ENCODE data around the gene ETS1. TPM values are rescaled to one million over a fixed set of nuclear protein-coding genes. Genes with fewer than 3 reads are reported as not detected.

Gene ETS1
- polyA plus RNA-seq, 1 donor from 2014 or later, result 0.42 TPM

DNA sequence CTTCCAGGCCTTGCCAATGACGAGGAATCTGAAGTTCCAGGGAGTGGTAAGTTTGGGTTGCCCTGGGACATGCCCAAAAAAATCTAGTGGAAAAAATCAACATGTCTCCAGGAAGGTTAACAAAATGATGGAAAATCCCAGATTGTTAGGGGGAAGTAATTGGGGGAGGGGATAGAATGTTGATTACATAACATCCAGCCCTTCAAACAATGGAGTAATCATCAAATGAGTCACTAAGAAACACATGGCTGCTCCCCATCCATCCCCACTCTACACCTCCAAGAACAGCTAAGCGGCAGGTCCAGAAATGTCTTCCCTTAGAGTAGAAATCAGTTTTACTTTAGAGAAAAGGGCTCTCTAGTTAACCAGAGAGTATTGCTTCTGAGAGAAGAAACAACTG is 94.9 kb downstream of the ETS1 start:
- Histone ChIP-seq H3K27ac (ENCODE audit: low read length) (no peak overlapping the region), H3K9me3 (ENCODE audit: low read length) (no peaks in the 10 kb centered on the region), H2AFZ (ENCODE audit: low read depth, low read length) (no peak overlapping the region), H4K20me1 (ENCODE audit: insufficient read depth) (no peaks in the 10 kb centered on the region), H3K9ac (ENCODE audit: low read length) (no peak overlapping the region), H3K27me3 (ENCODE audit: insufficient read depth, low read depth, low read length) (no peaks in the 10 kb centered on the region), H3K4me2 (ENCODE audit: low read length) (no peak overlapping the region), H3F3A (ENCODE audit: insufficient read depth, low read length, poor library complexity, severe bottlenecking) (no peaks in the 10 kb centered on the region), H3K4me3 (ENCODE audit: low read length) (no peak overlapping the region), H3K36me3 (ENCODE audit: insufficient read depth, low read length) (no peaks in the 10 kb centered on the region), H3K9me2 (ENCODE audit: insufficient read depth, low read length) (no peaks in the 10 kb centered on the region), H3K79me2 (replicated peaks; ENCODE audit: insufficient read depth, low read length) (no peaks in the 10 kb centered on the region)
- TF ChIP-seq RAD21 (conservative IDR thresholded peaks at IDR 0.05) (no peak), TAF1 (IDR thresholded peaks at IDR 0.05; ENCODE audit: low read depth) (no peak), MXI1 (conservative IDR thresholded peaks at IDR 0.05; ENCODE audit: poor library complexity, severe bottlenecking) (no peak)

DNA sequence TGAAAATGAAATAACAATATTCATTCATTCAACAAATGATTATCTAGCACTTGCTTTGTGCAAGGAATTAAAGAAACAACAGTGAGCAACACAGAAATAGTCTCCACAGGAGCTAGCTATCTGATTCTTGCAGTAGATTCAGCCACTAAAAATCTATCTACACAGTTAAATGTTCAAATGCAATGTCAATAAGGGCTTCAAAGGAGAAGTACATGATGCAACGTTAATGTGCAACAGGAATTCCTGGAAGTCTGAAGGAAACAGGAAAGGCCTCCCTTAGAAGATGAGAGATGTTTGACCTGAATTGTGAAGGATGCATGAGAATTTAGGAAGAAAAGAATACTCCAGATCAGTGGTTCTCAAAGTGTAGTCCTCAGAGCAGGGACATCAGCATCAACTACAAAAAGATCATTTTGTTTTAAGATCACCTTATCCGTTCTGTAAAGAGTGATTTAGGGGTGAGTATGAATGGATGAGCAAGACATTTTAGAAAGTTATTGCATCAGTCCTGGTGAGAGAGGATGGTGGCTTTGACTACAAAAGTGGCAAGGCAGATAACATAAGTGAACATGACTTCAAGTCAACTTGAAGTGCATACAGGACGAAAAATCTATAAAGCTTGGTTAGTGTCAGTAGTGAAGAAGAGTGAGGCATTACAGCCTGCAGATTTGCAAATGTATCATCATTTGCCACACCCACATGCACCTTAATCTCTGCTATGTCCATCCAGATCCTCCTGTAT is 96.0 kb downstream of the ETS1 start:
- no peaks in the 10 kb centered on the region for H3K36me3 ChIP-seq (ENCODE audit: insufficient read depth, low read length)
- H3K9me2 ChIP-seq (ENCODE audit: insufficient read depth, low read length), result no peaks in the 10 kb centered on the region
- TF ChIP-seq SMC3 (conservative IDR thresholded peaks at IDR 0.05; ENCODE audit: poor library complexity), result no peak
- no peak for TF ChIP-seq POLR2AphosphoS5 (IDR thresholded peaks at IDR 0.05)
- TF ChIP-seq, protein P1, sequence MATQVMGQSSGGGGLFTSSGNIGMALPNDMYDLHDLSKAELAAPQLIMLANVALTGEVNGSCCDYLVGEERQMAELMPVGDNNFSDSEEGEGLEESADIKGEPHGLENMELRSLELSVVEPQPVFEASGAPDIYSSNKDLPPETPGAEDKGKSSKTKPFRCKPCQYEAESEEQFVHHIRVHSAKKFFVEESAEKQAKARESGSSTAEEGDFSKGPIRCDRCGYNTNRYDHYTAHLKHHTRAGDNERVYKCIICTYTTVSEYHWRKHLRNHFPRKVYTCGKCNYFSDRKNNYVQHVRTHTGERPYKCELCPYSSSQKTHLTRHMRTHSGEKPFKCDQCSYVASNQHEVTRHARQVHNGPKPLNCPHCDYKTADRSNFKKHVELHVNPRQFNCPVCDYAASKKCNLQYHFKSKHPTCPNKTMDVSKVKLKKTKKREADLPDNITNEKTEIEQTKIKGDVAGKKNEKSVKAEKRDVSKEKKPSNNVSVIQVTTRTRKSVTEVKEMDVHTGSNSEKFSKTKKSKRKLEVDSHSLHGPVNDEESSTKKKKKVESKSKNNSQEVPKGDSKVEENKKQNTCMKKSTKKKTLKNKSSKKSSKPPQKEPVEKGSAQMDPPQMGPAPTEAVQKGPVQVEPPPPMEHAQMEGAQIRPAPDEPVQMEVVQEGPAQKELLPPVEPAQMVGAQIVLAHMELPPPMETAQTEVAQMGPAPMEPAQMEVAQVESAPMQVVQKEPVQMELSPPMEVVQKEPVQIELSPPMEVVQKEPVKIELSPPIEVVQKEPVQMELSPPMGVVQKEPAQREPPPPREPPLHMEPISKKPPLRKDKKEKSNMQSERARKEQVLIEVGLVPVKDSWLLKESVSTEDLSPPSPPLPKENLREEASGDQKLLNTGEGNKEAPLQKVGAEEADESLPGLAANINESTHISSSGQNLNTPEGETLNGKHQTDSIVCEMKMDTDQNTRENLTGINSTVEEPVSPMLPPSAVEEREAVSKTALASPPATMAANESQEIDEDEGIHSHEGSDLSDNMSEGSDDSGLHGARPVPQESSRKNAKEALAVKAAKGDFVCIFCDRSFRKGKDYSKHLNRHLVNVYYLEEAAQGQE (IDR thresholded peaks at IDR 0.05; ENCODE audit: borderline replicate concordance), result no peak
- TF ChIP-seq EZH2 (IDR thresholded peaks at IDR 0.05; ENCODE audit: borderline replicate concordance, insufficient read depth, low read length, poor library complexity, severe bottlenecking), result no peak
- no peak for TF ChIP-seq TAF1 (IDR thresholded peaks at IDR 0.05; ENCODE audit: low read depth)
- TF ChIP-seq, protein P2, sequence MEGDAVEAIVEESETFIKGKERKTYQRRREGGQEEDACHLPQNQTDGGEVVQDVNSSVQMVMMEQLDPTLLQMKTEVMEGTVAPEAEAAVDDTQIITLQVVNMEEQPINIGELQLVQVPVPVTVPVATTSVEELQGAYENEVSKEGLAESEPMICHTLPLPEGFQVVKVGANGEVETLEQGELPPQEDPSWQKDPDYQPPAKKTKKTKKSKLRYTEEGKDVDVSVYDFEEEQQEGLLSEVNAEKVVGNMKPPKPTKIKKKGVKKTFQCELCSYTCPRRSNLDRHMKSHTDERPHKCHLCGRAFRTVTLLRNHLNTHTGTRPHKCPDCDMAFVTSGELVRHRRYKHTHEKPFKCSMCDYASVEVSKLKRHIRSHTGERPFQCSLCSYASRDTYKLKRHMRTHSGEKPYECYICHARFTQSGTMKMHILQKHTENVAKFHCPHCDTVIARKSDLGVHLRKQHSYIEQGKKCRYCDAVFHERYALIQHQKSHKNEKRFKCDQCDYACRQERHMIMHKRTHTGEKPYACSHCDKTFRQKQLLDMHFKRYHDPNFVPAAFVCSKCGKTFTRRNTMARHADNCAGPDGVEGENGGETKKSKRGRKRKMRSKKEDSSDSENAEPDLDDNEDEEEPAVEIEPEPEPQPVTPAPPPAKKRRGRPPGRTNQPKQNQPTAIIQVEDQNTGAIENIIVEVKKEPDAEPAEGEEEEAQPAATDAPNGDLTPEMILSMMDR (IDR thresholded peaks at IDR 0.05; ENCODE audit: poor library complexity, severe bottlenecking), result no peak
- no peak for TF ChIP-seq MXI1 (conservative IDR thresholded peaks at IDR 0.05; ENCODE audit: poor library complexity, severe bottlenecking)
- TF ChIP-seq RAD21 (conservative IDR thresholded peaks at IDR 0.05), result no peak
- TF ChIP-seq EP300 (conservative IDR thresholded peaks at IDR 0.05; ENCODE audit: poor library complexity, severe bottlenecking), result no peak
- H4K20me1 ChIP-seq (ENCODE audit: insufficient read depth), result no peaks in the 10 kb centered on the region
- H3K9me3 ChIP-seq (ENCODE audit: low read length), result no peaks in the 10 kb centered on the region
- no peak overlapping the region for H3K4me2 ChIP-seq (ENCODE audit: low read length)
- H3K27me3 ChIP-seq (ENCODE audit: insufficient read depth, low read depth, low read length), result no peaks in the 10 kb centered on the region
- H3K27ac ChIP-seq (ENCODE audit: low read length), result no peak overlapping the region
- no peak overlapping the region for H2AFZ ChIP-seq (ENCODE audit: low read depth, low read length)
- no peaks in the 10 kb centered on the region for H3K79me2 ChIP-seq (replicated peaks; ENCODE audit: insufficient read depth, low read length)
- no peaks in the 10 kb centered on the region for H3F3A ChIP-seq (ENCODE audit: insufficient read depth, low read length, poor library complexity, severe bottlenecking)
- no peak overlapping the region for H3K9ac ChIP-seq (ENCODE audit: low read length)
- H3K4me3 ChIP-seq (ENCODE audit: low read length), result no peak overlapping the region
